DOHH2 (cell line): ENCODE measurements around the gene OBP2A.

Experiments used
- CTCF ChIP-seq: fragments of 200-600 bp; sonication (generic); IDR thresholded peaks from one replicate; pipeline ENCODE4 v1.5.1; 2014; ENCODE audit warnings: antibody characterized with exemption, mild to moderate bottlenecking, low read depth, low read length; ENCODE audit not compliant: poor library complexity, severe bottlenecking
- EZH2phosphoT487 ChIP-seq: fragments of 200-600 bp; sonication (generic); IDR thresholded peaks from 2 replicates; pipeline ENCODE4 v1.6.1; 2017; ENCODE audit warnings: borderline replicate concordance, mild to moderate bottlenecking, antibody characterized with exemption, low read length, moderate library complexity, mixed read lengths

DNA sequence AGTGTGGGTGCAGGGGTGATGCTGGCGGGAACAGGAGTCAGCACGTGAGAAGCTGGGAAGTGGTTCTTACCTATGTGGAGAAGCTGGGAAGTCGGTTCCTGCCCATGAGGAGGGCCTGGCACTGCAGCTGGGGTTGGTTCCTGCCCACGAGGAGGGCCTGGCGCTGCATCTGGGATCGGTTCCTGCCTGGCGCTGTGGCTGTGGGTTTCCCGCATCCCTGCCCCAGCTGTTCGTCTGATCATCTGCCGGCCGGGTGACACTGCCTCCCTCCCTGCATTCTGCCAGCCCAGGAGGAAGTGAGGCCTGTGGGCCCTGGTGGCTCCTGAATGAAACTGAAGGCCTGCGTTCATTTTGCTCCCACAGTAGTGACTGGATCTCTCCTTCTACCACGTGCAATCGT, 5.1 kb downstream of the OBP2A start:
- TF ChIP-seq CTCF (no peak), EZH2phosphoT487 (no peak)
